HL-60 (cell line): ENCODE data around the gene INPP4B.

Source experiments
- GABPA ChIP-seq: IDR thresholded peaks from 2 replicates; pipeline ENCODE4 v1.6.1; 2012; ENCODE audit warnings: low read depth
- POLR2AphosphoS5 ChIP-seq: IDR thresholded peaks from 2 replicates; pipeline ENCODE4 v1.6.1; 2012; ENCODE audit warnings: low read depth
- TF ChIP-seq, protein P1 (sequence below): IDR thresholded peaks from one replicate; pipeline ENCODE4 v1.5.1; 2011; ENCODE audit warnings: low read length, control low read depth, inconsistent platforms; ENCODE audit not compliant: insufficient read depth
- TF ChIP-seq, protein P2 (sequence below): IDR thresholded peaks from 2 replicates; pipeline ENCODE4 v1.6.1; 2012; ENCODE audit warnings: low read depth; ENCODE audit not compliant: insufficient replicate concordance

DNA sequence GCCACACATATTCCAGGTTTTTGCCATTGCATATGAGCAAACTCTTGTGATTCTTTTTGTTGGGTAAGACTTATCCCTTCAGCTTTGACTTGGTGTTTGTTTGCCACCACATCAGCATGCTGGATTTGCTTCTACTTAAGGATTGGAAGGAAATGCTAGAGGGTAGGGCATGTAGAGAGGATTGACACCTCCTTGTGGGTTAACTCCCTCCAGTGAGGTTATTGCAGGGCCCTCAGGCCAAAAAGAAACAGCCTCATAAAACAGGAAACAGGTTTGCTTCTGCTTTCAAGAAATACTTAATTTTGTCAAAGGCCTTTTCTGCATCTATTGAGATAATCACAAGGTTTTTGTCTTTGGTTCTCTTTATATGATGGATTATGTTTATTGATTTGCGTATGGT lies 15.2 kb upstream of the INPP4B start:
- TF ChIP-seq GABPA (no peak), POLR2AphosphoS5 (no peak)
- TF ChIP-seq, protein P1, sequence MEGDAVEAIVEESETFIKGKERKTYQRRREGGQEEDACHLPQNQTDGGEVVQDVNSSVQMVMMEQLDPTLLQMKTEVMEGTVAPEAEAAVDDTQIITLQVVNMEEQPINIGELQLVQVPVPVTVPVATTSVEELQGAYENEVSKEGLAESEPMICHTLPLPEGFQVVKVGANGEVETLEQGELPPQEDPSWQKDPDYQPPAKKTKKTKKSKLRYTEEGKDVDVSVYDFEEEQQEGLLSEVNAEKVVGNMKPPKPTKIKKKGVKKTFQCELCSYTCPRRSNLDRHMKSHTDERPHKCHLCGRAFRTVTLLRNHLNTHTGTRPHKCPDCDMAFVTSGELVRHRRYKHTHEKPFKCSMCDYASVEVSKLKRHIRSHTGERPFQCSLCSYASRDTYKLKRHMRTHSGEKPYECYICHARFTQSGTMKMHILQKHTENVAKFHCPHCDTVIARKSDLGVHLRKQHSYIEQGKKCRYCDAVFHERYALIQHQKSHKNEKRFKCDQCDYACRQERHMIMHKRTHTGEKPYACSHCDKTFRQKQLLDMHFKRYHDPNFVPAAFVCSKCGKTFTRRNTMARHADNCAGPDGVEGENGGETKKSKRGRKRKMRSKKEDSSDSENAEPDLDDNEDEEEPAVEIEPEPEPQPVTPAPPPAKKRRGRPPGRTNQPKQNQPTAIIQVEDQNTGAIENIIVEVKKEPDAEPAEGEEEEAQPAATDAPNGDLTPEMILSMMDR, result no peak
- TF ChIP-seq, protein P2, sequence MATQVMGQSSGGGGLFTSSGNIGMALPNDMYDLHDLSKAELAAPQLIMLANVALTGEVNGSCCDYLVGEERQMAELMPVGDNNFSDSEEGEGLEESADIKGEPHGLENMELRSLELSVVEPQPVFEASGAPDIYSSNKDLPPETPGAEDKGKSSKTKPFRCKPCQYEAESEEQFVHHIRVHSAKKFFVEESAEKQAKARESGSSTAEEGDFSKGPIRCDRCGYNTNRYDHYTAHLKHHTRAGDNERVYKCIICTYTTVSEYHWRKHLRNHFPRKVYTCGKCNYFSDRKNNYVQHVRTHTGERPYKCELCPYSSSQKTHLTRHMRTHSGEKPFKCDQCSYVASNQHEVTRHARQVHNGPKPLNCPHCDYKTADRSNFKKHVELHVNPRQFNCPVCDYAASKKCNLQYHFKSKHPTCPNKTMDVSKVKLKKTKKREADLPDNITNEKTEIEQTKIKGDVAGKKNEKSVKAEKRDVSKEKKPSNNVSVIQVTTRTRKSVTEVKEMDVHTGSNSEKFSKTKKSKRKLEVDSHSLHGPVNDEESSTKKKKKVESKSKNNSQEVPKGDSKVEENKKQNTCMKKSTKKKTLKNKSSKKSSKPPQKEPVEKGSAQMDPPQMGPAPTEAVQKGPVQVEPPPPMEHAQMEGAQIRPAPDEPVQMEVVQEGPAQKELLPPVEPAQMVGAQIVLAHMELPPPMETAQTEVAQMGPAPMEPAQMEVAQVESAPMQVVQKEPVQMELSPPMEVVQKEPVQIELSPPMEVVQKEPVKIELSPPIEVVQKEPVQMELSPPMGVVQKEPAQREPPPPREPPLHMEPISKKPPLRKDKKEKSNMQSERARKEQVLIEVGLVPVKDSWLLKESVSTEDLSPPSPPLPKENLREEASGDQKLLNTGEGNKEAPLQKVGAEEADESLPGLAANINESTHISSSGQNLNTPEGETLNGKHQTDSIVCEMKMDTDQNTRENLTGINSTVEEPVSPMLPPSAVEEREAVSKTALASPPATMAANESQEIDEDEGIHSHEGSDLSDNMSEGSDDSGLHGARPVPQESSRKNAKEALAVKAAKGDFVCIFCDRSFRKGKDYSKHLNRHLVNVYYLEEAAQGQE, result no peak
